NCI-H187 treated with DMSO at 0.1 percent for 48 hours (cell line): ENCODE results near the gene ZNF526.

Experiments used
- DNase-seq: peaks from one replicate; lab custom pipeline; 2025; lab: John Stamatoyannopoulos, UW

The ZNF526 gene

DNA sequence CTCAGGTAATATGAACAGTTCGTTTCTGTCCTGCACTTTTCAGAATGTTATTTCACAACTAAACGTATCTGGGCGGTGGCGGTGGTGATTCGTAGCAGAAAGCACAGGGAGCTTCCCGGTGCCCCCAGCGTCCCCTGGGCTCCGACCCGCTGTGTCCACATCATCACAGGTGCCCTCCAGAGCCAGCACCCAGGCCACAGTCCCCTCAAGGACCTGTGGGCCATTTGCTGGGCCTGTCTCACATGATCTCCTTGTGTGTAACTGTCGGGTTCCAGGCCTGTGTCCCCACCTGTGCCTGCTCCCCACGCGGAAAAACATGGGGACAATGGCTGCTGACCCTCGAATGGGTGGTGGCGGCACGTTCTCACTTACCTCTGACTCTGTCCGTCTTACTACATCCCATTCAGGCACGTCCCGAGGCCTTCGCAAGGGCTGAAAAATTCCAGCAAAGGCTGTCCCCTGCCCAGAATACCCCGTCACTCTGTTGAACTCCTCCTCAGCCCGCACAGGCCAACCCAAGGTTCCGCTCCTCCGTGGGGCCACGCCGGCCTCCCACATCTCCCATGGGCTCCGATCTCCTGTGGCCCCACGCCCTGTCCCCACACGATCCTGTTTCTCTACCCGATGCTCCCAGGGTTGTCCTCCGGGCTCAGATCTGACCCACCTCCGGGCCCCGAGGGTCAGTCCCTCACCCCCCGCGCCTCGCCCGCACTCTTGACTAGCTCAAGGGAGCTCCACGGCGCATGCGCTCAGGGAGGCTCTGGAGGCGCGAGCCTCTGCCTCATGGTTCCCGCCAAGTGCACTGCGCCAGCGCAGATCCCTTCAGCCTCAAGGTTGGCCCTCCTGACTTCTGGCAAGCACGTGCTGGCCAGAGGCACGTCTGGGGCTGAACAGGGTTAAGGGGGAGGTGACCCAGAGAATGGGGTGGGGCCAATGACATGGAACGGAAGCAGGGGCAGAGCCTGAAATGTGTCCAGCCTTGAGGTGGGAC is 23.8 kb upstream of the ZNF526 start:
- DNase-seq: no peak

DNA sequence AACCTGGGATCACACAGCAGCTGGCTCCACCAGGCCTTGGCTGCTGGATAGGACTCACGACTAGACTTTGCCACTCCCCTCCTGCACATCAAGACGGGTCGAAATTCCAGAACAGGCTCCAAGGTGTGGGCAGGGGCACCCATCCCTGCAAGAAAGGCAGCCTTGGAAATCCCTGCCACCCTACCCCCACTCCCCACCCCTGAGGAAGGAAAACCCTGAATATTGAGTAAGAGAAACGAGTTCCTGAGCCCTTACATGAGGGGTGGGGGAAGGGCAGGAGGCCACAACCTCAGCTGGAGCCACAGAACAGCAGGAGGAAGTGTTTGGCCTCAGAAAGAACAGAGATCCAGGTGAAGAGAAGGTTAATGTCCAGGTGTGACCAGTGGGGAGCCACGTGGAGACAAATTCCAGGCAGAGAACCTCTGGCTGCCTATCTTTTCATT is 22.7 kb upstream of the ZNF526 start:
- DNase-seq: no peak

DNA sequence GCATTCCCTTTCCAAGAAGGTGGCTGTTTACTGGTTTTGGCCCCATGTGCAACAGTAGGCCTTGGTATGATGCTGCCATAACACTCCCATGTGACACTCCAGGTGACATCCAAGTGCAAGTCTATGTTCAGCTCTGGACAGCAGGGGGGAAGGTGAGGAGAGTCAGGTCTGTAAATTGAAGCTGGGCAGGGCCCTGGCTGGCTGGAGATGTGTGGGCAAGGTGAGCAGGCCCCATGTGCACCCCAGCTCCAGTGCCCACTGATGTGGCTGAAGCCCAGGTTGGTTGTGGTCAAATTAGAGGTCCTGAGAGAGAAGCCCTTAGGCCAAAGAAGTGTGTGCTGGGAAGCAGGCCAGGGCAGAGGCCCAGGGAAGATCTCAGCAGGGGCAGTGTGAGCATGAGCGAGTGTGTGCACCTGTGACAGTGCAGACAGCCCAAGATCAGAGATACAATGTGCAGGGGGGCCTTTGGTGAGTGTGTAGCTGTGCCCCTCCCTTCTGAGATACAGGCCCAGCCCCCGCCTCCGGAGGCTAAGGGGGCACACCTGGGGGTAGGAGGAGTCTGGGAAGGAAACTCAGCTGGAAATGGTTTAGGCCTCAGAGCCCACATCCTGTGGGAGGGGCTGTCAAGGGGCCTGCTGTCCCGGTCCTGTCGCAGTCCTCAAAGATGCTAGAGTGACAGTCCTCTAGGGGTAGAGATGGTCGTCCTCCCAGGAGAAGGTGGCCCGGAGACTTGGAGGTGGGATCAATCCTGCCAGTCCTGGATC is 21.3 kb upstream of the ZNF526 start:
- no peak for DNase-seq

DNA sequence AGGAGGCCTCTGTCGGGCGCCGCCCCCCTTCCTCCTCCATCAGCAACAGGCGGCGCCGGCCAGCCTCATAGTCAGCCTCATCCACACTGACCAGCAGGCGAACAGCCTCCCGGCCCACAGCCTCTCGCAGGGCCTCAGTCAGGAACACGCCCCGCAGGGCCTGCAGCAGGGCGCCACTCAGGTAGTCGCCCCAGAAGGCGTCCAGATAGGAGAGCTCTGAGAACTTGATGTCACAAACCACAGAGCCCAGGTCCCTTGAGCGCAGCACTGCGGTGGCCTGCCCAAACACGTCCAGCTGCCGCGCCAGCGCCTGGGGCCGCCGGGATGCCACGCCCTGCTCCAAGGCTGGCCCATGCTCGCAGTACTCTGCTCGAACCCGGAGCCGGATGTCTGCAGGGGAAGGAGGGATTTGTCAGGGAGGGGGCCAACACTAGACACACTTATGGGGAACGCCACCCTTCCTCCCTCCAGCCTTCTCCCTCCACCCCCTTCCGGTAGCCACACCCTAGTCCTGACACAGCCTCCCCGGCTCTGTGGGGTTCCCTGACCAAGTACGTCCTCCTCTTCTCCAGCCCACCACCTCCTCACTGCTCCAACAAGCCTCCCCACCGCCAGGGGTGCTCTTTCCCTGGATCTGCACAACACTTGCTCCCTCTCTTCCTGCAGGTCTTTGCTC is 20.5 kb upstream of the ZNF526 start:
- DNase-seq: no peak

DNA sequence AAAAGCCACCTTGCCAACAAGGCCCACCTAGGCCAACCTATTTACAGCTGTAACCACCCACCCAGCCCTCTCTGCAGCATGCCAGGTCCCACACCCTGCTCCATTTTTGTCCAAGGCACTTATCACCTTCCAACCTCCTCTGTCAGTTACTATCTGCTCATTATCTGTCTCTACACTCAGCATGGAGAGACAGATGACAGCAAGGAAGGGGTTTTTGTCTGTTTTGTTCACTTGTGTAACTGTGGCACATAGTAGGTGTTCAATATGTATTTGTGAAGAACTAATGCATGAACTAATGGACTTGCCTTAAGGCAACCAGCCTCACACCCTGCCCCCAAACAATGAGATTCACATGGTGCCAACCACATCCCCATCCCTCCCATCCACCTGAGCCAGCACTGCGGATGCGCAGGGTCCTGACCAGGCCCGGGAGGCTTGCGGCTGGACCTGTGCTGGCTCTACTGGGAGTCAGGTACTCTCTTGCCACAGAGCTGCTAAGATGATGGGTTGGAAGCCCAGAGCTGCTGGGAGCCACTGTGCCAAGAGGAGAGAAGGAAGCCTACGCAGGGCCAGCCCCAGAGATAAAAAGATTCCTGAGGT is 19.9 kb upstream of the ZNF526 start:
- no peak for DNase-seq

DNA sequence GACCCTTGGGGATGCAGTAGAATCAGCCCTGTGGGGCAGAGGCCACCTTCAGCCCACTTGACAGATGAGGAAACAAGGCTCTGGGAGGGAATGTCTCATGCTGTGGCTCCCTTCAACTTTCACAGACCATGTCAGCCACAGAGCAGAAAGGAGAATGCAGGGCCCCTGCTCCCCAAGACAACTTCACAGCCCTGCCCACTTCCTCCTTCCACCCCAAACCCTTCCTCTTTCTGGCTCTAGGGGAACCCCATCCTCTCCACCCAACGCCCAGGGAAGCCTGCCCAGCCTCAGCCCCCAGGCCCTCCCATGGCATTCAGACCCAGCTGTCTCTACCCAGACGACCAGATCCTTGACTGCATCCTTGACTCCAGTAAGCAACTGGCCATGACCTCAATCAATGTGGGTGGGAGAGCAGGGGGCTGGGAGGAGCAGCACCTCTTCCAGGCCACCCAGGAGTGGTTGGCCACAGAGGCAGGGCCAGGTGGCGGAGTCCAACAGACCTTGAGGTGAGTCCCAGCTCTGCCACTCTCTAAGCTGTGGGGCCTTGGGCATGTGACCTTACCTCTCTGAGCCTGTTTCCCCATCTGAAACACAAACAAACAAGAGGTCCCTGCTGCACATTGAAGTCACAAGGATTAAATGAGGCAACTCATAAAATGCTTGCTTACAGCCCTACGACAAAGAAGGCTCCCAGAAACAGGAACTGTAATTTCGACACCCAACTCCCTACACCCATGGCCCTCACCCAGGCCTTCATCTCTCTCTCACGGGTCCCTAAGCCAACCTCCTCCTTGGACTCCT is 18.4 kb upstream of the ZNF526 start:
- no peak for DNase-seq

GRCh38 chr19:42202290-42202880 is 17.7 kb upstream of the ZNF526 start:
- DNase-seq: no peak

DNA sequence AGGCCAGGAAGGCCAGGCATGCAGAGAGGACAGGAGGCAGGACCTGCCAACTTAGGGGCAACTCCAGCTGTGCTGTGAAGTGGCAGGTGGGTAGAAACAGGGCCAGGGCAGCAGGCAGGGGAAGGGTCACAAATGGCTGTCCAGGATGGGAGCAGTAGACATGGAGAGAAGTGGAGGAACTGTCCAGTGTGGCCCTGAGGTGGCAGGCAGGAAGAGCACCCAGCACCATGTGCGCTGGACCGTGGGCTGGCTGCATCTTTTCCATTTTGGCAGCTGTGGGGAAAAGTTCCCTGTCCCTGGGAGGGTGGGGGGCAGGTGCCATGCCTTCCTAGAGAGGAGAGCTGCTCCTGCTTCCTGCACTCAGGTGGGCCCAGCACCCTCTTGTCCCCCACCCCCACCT is 16.4 kb upstream of the ZNF526 start:
- no peak for DNase-seq

DNA sequence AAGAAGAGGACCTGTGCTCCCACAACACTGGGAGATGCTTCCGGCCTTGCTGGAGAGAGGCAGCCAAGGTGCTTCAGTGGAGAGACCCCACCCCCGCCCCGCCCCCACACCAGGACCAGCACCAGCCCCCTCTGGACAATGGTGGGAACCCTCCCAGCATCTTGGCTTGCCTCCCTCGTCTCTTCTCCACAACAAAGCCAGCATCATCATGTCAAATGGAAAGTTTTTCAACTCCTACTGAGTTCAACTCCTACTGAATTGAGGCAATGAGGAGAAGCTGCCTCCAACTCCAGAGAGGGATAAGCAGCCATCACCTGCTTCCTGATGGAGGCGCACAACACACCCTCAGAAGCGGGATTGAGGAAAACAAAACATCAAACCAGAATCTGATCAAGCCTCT is 15.4 kb upstream of the ZNF526 start:
- DNase-seq: no peak

DNA sequence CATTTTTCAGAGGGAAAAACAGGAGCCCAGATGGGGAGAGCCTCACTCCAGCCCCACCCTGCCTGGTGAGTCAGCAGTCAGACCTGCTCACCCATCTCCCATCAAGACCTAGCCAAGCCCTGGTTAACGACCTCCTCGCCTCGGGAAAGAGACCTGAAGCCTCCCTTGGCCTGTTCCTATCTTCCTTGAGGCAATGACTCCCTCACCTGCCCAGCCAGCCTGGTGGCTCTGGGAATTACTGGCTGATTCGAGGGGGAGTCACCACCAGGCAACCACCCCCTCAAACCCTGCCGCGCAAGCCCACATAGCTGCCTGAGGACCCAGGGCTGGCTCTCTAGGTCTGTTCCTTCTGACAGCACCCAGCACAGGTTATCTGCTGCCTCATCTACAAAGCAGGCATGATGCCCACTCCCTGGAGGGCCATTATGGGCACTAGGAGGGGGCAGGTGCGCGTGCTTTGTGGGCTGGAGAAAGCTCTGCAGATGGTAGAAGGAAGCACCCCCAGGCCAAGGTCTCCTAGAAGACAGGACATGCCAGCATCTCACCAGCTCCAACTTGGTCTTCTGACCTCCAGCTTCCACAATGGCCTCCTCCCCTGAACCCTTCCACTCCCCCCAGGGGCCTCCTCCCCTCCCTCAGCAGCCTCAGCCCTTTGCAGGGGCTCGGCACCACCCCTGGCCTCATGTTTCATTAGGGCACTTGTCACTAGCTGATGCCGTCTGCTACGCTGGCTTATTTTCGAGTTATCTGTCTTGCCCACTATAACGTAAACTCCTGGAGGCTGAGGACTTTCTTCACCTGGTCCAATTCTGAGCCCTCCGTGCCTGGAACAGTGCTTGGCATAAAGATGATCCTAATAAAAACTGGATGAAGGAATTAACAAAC is 13.0 kb upstream of the ZNF526 start:
- no peak for DNase-seq

- no peak for DNase-seq
These were observed 12.3 kb upstream of the ZNF526 start for GRCh38 chr19:42207767-42208271.

DNA sequence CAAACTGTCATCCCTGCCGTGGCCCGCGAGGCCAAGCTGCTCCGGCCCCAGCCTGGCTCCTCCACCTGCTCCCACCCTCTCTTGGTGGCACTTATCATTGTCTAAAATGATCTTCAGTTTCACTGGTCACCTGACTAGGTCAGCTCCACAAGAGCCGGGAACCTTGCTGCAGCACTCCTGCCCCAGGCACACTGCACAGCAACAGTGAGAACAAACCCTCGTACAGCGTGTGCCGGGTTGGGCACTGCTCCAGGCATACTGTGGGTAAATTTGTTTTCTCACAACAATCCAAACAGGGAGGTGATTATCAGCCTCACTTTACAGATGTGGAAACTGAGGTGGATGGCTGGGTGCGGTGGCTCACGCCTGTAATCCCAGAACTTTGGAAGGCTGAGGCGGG is 11.5 kb upstream of the ZNF526 start:
- no peak for DNase-seq

- DNase-seq: no peak
These were observed 7.2 kb upstream of the ZNF526 start for GRCh38 chr19:42212886-42213285.

- DNase-seq: no peak
These were observed 5.2 kb upstream of the ZNF526 start for GRCh38 chr19:42214810-42215485.

DNA sequence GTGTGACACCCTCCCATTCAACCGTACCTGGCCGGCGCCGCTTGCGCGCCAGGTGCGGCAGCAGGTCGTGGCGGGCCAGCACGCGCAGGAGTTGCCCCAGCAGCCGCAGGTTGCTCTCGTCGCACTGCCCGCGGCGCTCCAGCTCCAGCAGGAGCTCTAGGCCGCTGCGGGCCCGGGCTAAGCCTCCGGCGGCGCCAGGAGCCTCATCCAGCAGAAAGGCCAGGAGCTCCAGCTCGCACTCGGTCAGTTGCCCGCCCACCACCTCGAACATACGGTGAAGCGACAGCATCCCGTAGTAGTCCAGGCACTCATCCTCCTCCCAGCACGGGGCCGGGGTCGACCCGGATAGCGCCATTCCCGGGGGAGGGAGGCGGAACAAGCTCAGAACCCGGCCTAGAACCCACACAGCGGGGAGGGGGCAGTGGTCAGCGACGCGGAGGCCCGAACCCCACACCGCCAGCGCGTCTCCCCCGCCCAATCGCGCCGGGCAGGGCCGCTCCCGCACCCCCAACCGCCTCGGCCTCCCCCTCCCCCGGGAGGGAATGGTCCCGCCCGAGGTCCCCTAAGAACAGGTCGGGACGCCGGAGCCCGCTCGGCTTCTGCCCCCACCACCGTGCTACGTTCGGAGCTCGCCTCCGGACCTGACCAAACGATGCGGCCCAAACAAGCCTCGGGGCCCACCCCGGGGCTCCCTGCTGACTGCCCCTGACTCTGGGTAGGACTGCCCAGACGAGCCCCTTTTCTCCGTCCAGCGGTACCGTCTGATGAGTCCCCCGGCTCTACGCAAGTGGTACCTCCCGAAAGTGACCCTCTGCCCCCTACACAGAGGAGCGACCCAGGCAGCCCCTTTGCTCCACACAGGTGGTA is 3.2 kb upstream of the ZNF526 start:
- DNase-seq: no peak

DNA sequence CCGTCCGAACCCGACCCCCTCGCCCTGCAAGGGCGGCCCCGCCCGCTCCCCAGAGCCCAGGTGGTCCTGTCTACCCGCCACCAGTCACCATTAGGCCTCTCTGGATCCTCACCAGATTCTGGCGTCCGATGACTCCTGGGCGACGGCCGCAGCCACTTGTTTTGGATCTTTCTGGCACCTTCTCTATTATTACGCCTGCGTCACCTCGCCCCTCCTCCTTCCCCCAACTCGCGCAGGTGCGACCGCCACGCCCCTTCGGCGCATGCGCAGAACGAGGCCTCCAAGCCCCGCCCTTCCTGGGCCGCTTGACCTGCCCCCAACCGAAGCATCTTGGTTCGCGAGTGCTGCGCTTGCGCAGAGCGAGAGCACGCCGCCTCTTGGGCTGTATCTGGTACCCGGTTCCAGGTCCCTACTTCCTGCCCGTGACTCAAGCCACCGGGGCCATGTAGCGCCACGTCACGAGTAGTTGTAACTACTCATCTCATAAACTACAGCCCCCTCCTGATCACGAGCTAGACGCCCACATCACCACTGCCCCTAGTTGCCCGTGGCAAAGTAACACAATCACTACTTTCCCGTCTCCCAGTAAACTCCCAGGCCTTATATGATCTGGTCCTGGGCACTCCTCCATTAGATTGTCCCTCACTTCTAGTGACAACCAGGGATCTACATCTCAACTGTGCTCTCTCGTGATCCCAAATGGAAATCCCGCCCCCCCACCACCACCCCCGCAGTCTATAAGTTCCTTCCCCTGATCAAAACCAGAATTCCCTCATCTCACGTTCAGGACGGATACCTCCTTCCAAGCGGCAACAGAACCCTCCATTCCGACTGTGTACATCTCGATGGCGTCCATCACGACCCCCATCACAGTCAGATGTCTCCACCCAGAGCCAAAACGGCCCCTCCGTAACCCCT is 2.3 kb upstream of the ZNF526 start, which contains the start of gene DEDD2:
Gene DEDD2 (minus strand): TSS at position 158 of the 918 bp plus-strand sequence. CDS start 670 bp downstream, outside the sequence.
- DNase-seq: peak; percentile 84

- no peak for DNase-seq
These were observed 612 bp downstream of the ZNF526 start for GRCh38 chr19:42220751-42221097.
